Endothelial cell of umbilical vein (primary cell): Measurements from ENCODE around the gene ZNHIT2. TPM values are rescaled to one million over a fixed set of nuclear protein-coding genes. Genes with fewer than 3 reads are reported as not detected.

ENCODE experiments used
- BruUV-seq: library from RNA; stranded (reverse); fragments of 400-500 nt; replicated peaks from 2 replicates; lab custom pipeline; 2021; lab: Mats Ljungman, UMichigan
- CTCF ChIA-PET: fragments of 300-600, 350-600 bp; sonication (Branson Sonifier 250); formaldehyde crosslinking; loops from one replicate; lab custom pipeline; 2021; ENCODE audit warnings: antibody characterized with exemption, inconsistent platforms; lab: Charles Lee
- POLR2A ChIA-PET: fragments of 300-600, 350-600 bp; sonication (Branson Sonifier 250); formaldehyde crosslinking; loops from one replicate; lab custom pipeline; 2021; ENCODE audit warnings: antibody characterized with exemption, inconsistent platforms; lab: Charles Lee
- DNase-seq: peaks from one replicate; pipeline ENCODE4 v3.0.0-alpha.2; 2011; ENCODE audit warnings: low read depth, low spot score
- FAIRE-seq: peaks from 2 replicates; lab custom pipeline; 2011; peaks lifted over from hg19 to GRCh38; lab: Jason Lieb, UNC
- H2AFZ ChIP-seq: 2 replicates; pipeline ENCODE4 v1.6.0; 2012; ENCODE audit warnings: low read depth, low read length, control low read depth, inconsistent platforms
- H3K27ac ChIP-seq: 2 replicates; pipeline ENCODE4 v1.5.1; 2011; ENCODE audit warnings: low read depth, mild to moderate bottlenecking, control low read depth, low read length, moderate library complexity; ENCODE audit not compliant: insufficient read depth
- H3K27me3 ChIP-seq, 2 experiments: 2 replicates each; pipeline versions ENCODE4 v1.6.0 to v1.6.1; 2011; ENCODE audit warnings: low read length in 2 of 2, mixed read lengths in 1 of 2; ENCODE audit not compliant: control insufficient read depth in 2 of 2, insufficient read depth in 2 of 2
- H3K36me3 ChIP-seq, 2 experiments: 2 replicates in 1 of 2; 3 replicates in 1 of 2; pipeline ENCODE4 v1.5.1; 2011; ENCODE audit warnings: low read length in 2 of 2, mild to moderate bottlenecking in 1 of 2, moderate library complexity in 1 of 2; ENCODE audit not compliant: control insufficient read depth in 2 of 2, insufficient read depth in 2 of 2; ENCODE audit errors: extremely low read depth in 1 of 2
- H3K4me1 ChIP-seq: 3 replicates; pipeline ENCODE4 v1.5.1; 2011; ENCODE audit warnings: mild to moderate bottlenecking, low read length; ENCODE audit not compliant: control insufficient read depth, insufficient read depth; ENCODE audit errors: extremely low read depth
- H3K4me2 ChIP-seq: 2 replicates; pipeline ENCODE4 v1.6.1; 2011; ENCODE audit warnings: low read length, control low read depth, mixed read lengths; ENCODE audit not compliant: insufficient read depth
- H3K4me3 ChIP-seq, 3 experiments: fragments of 200-600 bp in 1 of 3; sonication (generic), shearing (Covaris generic) in 1 of 3; replicated peaks in 1 of 3; 2 replicates each; pipeline ENCODE4 v1.5.1; 2011 to 2016; ENCODE audit warnings: control low read depth in 3 of 3, low read length in 3 of 3, mild to moderate bottlenecking in 2 of 3, inconsistent platforms in 1 of 3, low read depth in 1 of 3, moderate library complexity in 1 of 3; ENCODE audit not compliant: insufficient read depth in 1 of 3
- H3K79me2 ChIP-seq: 2 replicates; pipeline ENCODE4 v1.6.0; 2012; ENCODE audit warnings: low read length, inconsistent platforms; ENCODE audit not compliant: control insufficient read depth, insufficient read depth
- H3K9ac ChIP-seq: replicated peaks from 2 replicates; pipeline ENCODE3; 2011; ENCODE audit warnings: low read length, control low read depth; ENCODE audit not compliant: insufficient read depth; ENCODE audit errors: extremely low read depth
- H3K9me1 ChIP-seq: replicated peaks from 3 replicates; pipeline ENCODE4 v1.6.0; 2011; ENCODE audit warnings: mild to moderate bottlenecking, low read length; ENCODE audit not compliant: control insufficient read depth, insufficient read depth; ENCODE audit errors: extremely low read depth
- H3K9me3 ChIP-seq: replicated peaks from 2 replicates; pipeline ENCODE4 v1.5.1; 2012; ENCODE audit warnings: low read length, inconsistent platforms; ENCODE audit not compliant: control insufficient read depth, insufficient read depth
- H4K20me1 ChIP-seq: replicated peaks from 2 replicates; pipeline ENCODE3; 2011; ENCODE audit warnings: mild to moderate bottlenecking, low read length; ENCODE audit not compliant: control insufficient read depth, insufficient read depth; ENCODE audit errors: extremely low read depth
- CTCF ChIP-seq, 2 donors: IDR thresholded peaks; 1 replicate in 1 of 2; 2 replicates in 1 of 2; pipeline ENCODE4 v1.5.1; 2011; ENCODE audit warnings: low read length in 2 of 2, mild to moderate bottlenecking in 2 of 2, moderate library complexity in 2 of 2, control low read depth in 1 of 2, inconsistent platforms in 1 of 2, low read depth in 1 of 2; ENCODE audit not compliant: insufficient read depth in 1 of 2; ENCODE audit errors: extremely low read depth in 1 of 2
- EZH2 ChIP-seq: IDR thresholded peaks from 2 replicates; pipeline ENCODE4 v1.6.1; 2012; ENCODE audit warnings: borderline replicate concordance, low read depth, mild to moderate bottlenecking, moderate library complexity, low read length, inconsistent platforms; ENCODE audit not compliant: severe bottlenecking
- FOS ChIP-seq: IDR thresholded peaks from 2 replicates; pipeline ENCODE4 v1.6.1; 2011; ENCODE audit warnings: mild to moderate bottlenecking, low read length, moderate library complexity, borderline replicate concordance; ENCODE audit not compliant: insufficient read depth
- GATA2 ChIP-seq: IDR thresholded peaks from 2 replicates; pipeline ENCODE4 v1.7.0; 2011; ENCODE audit warnings: low read depth, mild to moderate bottlenecking, moderate library complexity, mixed read lengths, low read length; ENCODE audit not compliant: insufficient read length, insufficient read depth
- JUN ChIP-seq: IDR thresholded peaks from 2 replicates; pipeline ENCODE4 v1.6.1; 2011; ENCODE audit warnings: borderline replicate concordance, low read depth; ENCODE audit not compliant: insufficient read length, insufficient read depth
- MAX ChIP-seq: IDR thresholded peaks from 2 replicates; pipeline ENCODE4 v1.6.1; 2011; ENCODE audit not compliant: insufficient read depth, insufficient read length
- MYC ChIP-seq: IDR thresholded peaks from one replicate; pipeline ENCODE4 v1.6.1; 2011; ENCODE audit warnings: mild to moderate bottlenecking, low read depth, low read length
- POLR2A ChIP-seq: IDR thresholded peaks from 2 replicates; pipeline ENCODE4 v1.6.1; 2012; ENCODE audit warnings: low read depth, mild to moderate bottlenecking, control low read depth, low read length
- POLR2AphosphoS5 ChIP-seq: IDR thresholded peaks from 2 replicates; pipeline ENCODE4 v1.6.1; 2012; ENCODE audit warnings: low read depth, mild to moderate bottlenecking, control low read depth, low read length, moderate library complexity; ENCODE audit not compliant: insufficient read depth
- dilution Hi-C: fragments of 300-500 bp; cut with MboI; formaldehyde crosslinking; loops from one replicate; pipeline ENCODE4 v1.15.0; 2019; ENCODE audit warnings: low sequenced_read_pairs; ENCODE audit not compliant: extremely low pct_ligation_motif_present
- intact Hi-C: fragments of 100-400 bp; cut with micrococcal nuclease; formaldehyde crosslinking; loops from one replicate; pipeline ENCODE4 v1.10.0; 2022
- polyA plus RNA-seq, 4 experiments: library from polyadenylated mRNA; depleted of rRNA in 3 of 4; stranded (reverse) in 3 of 4; unstranded in 1 of 4; fragments of >200 nt; gene quantifications; 2 replicates each; pipeline versions ENCODE4 v1.2.1 to v1.2.3, GENCODE V29; 2011 to 2012; ENCODE audit warnings: missing spikeins in 1 of 4
- total RNA-seq: library from RNA; stranded (reverse); gene quantifications from 2 replicates; pipeline ENCODE4 v1.2.3, GENCODE V29; 2021

The ZNHIT2 gene
- total and polyA plus RNA-seq, 2 donors (not counting 3 experiments of a cell fraction or from before 2014, with no cell fraction given), result 7.1 to 9.0 TPM

DNA sequence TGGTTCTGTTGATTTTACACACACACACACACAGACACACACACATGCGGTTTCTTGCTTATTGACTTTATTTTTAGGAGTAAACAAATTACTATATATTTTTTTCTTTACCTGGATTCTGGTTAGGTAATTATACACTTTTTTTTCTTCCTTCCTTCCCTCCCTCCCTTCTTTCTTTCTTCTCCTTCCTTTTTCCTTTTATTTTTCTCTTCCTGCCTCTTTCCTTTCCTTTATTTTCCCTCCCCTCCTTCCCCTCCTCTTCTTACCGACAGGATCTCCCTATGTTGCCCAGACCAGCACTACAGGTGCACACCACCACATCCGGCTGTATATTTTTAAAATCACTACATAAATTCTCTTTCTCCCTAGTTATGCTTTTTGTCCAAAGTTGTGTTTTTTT, 49.4 kb upstream of the ZNHIT2 start:
- dilution Hi-C loops, result no loop called here
- Histone ChIP-seq H3K9ac (no peak overlapping the region), H4K20me1 (no peaks in the 10 kb centered on the region), H3K4me1 (peaks cover 15% of the 10 kb centered on the region), H3K27ac (no peak overlapping the region), H3K9me3 (no peaks in the 10 kb centered on the region), H3K4me2 (no peak overlapping the region), H3K4me3 (no peak overlapping the region), H3K9me1 (no peaks in the 10 kb centered on the region), H3K36me3 (no peaks in the 10 kb centered on the region), H2AFZ (no peak overlapping the region), H3K27me3 (no peaks in the 10 kb centered on the region), H3K79me2 (no peaks in the 10 kb centered on the region)
- intact Hi-C loops, result no loop called here
- no peak for DNase-seq
- FAIRE-seq, result no peak
- POLR2A ChIA-PET, result no interaction called here
- no peak for TF ChIP-seq CTCF (IDR thresholded peaks at IDR 0.05; ENCODE audit: extremely low read depth in 1 of 2, insufficient read depth in 1 of 2, low read depth in 1 of 2, low read length in 2 of 2)
- no peak for TF ChIP-seq MYC
- no peak for TF ChIP-seq EZH2
- no peak for TF ChIP-seq FOS
- no peak for TF ChIP-seq MAX
- no peak for TF ChIP-seq POLR2AphosphoS5
- TF ChIP-seq JUN, result no peak
- TF ChIP-seq POLR2A, result no peak
- TF ChIP-seq GATA2, result no peak
- CTCF ChIA-PET, result interaction anchor here (1.4 kb wide), 1 partner anchor 56 kb away, joined by 3 read pairs; no protein-coding TSS in a partner anchor
- no TSS peak for BruUV-seq
